ENCODE measurements around the gene RANBP17.
"Not testable (repeated sequence)": the region's sequence is repeated elsewhere in the genome, so short reads cannot be mapped to it uniquely, and the experiment has no call there.

RANBP17 gene

DNA sequence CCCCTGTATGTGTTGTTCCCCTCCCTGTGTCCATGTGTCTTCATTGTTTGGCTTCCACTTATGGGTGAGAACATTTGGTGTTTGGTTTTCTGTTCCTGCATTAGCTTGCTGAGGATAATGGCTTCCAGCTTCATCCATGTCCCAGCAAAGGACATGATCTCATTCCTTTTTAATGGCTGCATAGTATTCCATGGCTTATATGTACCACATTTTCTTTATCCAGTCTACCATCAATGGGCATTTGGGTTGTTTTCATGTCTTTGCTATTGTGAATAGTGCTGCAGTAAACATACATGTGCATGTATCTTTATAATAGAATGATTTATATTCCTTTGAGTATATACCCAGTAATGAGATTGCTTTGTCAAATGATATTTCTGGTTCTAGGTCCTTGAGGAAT lies 8.6 kb downstream of the RANBP17 start:
- not testable (repeated sequence) for DNase-seq

- DNase-seq: no peak
Measured at GRCh38 chr5:170874017-170874416, 12.2 kb downstream of the RANBP17 start.

- no peak for DNase-seq
Measured at GRCh38 chr5:170875811-170876210, 14.0 kb downstream of the RANBP17 start.

DNA sequence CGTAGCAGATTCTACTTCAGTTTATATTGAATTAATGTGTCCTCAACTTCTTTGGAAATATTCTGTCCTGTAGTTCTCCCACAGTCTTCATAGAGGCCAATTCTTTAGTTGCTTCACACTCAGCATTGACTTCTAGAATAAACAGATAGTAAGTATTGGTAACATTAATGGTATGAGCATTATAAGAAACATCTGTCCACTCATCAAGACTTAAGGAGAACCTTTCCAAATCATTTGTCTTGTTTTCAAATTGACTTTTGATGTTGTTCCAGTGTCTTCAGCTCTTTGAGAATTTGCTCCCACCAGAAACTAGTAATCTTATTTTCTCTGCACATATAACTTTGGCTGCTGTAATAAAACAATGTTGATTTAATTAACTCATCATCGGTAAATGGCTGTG lies 18.3 kb downstream of the RANBP17 start:
- no peak for DNase-seq

DNA sequence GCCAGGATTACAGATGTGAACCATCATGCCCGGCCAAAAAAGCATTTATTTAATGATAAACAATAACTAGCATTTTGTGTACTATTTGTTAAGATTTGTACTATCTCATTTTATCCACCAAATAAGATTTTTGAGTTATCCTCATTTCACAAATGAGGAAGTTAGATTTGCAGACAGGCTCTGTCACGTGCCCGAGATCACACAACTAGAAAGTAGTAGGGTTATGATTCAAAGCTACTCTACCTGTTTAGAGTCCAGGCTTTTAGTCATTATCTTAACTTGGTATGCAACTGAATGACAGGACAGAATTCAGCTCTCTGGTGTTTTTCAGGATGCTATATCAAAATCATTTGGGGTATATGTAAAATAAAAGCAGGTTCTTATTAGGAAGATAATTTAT lies 20.5 kb downstream of the RANBP17 start:
- no peak for DNase-seq

- no peak for DNase-seq
Measured at GRCh38 chr5:170885256-170885655, 23.4 kb downstream of the RANBP17 start.

DNA sequence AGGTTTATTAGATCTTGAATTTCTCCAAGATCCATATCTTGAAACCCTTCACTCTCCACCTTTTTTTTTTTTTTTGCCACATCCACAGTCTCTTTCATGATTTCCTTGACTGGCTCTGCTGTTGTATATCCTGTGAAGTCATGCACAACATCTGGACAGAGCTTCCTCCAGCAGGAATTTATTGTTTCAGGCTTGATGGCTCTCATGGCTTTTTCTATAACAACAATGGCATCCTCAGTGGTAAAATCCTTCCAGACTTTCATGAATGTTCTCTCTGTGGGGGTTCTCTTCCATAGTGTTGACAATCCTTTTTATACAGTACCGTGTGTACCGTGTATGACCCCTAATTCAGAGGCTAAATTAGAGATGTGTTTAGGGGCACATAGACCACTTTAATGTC lies 24.0 kb downstream of the RANBP17 start:
- DNase-seq: no peak

DNA sequence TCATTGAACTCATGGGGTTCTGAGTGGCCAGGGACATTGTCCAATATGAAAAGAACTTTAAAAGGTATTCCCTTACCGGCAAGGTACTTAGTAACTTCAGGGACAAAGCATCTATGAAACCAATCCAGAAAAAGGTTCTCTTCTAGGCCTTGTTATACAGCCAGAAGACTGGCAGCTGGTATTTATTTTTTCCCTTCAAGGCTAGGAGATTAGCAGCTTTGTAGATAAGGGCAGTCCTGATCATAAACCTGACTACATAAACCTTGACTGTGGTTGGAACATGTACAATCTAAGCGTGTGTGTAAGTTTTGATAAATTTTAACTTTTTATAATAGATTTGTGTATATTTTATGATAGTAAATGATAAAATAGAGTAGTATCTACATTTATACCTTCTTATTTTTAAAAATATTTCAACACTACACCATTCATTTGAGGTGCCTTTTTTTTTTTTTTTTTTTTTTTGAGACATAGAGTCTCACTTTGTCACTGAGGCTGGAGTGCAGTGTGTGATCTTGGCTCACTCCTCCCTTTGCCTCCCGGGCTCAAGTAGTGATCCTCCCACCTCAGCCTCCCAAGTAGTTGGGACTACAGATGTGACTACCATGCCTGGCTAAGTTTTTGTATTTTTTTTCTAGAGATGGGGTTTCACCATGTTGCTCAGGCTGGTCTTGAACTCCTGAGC lies 24.5 kb downstream of the RANBP17 start:
- no peak for DNase-seq

- no peak for DNase-seq
Measured at GRCh38 chr5:170892196-170892595, 30.4 kb downstream of the RANBP17 start.

DNA sequence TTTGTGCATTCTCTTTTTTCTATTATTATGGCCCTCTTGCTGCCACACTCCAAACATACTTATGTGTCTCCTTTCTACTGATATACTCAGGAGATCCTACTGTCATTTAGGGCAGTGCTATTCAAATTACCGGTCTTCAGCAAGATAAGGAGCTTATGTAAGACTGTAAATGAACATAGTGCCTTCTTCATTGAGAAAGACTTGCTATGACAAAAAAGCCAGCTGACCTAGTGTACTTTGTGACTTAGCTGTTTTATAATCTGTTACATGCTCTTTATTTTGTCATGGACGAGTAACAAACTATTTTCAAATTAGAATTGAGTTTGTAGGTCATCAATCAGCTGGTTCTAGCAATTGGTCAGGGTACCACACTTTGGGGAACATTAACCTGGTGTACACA lies 32.8 kb downstream of the RANBP17 start:
- no peak for DNase-seq

DNA sequence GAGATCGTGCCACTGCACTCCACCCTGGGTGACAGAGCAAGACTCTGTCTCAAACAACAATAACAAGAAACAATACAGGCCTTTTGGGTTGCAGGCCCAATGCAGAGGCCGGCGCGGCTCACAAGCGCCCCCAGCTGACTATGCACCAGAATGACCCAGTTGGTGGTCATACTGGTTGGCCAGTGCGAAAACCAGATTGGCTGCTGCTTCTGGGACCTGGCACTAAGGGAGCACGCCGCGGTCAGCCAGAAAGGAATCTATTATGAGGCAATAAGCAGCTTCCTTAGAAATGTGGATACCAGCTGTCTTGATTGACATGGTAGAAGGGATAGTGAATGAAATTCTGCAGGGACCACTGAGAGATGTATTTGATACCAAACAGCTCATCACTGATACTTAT lies 35.0 kb downstream of the RANBP17 start:
- DNase-seq: no peak

GRCh38 chr5:170903075-170903474 lies 41.3 kb downstream of the RANBP17 start:
- DNase-seq: no peak

- DNase-seq: no peak
Measured at GRCh38 chr5:170907758-170908157, 45.9 kb downstream of the RANBP17 start.

- no peak for DNase-seq
Measured at GRCh38 chr5:170913573-170913972, 51.8 kb downstream of the RANBP17 start.

GRCh38 chr5:170917113-170917512 lies 55.3 kb downstream of the RANBP17 start:
- DNase-seq: no peak

- no peak for DNase-seq
Measured at GRCh38 chr5:170920196-170920595, 58.4 kb downstream of the RANBP17 start.

DNA sequence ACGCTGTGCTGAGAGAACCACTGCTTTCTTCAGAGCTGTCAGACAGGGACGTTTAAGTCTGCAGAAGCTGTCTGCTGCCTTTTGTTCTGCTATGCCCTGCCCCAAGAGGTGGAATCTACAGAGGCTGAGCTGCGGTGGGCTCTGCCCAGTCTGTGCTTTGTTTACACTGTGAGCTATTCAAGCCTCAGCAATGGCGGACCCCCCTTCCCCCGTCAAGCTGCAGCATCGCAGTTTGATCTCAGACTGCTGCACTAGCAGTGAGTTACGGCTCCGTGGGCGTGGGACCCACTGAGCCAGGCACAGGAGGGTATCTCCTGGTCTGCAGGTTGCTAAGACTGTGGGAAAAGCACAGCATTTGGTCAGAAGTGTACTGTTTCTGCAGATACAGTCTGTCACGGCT lies 60.5 kb downstream of the RANBP17 start:
- peak; percentile 76 for DNase-seq

DNA sequence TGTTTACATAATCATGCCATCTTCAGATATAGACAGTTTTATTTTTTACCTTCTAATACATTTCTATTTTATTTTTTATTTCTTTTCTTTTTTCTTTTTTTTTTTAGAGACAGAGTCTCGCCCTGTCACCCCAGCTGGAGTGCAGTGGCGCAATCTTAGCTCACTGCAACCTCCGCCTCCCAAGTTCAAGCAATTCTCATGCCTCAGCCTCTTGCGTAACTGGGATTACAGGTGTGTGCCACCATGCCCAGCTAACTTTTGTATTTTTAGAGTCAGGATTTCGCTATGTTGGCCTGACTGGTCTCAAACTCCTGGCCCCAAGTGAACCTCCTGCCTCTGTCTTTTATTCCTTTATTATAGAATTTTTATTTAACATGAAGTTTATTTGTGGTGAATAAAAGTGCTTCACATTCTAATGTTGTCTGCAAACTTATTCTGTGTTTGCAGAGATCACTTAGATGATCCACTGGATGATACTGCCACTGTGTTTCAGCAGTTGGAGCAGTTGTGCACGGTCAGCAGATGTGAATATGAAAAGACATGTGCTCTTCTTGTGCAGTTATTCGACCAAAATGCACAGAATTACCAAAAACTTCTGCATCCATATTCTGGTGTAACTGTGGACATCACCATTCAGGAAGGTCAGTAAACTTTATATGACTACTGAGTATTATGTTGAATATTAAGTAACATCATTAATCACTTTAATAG lies 62.2 kb downstream of the RANBP17 start:
- no peak for DNase-seq

GRCh38 chr5:170935534-170936218 lies 73.9 kb downstream of the RANBP17 start:
- DNase-seq: not testable (repeated sequence)

DNA sequence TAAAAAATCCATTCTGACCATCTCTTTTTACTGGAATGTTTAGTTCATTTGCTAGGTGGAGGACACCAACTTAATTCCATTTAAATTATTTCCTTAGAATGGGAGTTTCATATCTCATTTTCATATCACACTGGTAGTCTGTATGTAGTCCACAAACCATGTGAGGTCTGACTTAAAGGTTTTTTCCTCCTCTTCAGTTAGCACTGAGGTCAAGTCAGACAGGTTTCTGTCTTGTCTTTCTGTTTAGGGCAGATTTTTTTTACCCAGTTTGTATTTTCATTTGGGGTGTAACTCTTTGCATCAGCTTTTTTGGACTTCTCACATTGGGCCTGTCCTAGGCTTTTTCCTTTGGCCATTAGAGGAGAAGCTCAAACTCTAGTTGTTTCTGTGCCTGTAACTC lies 75.3 kb downstream of the RANBP17 start:
- DNase-seq: no peak

DNA sequence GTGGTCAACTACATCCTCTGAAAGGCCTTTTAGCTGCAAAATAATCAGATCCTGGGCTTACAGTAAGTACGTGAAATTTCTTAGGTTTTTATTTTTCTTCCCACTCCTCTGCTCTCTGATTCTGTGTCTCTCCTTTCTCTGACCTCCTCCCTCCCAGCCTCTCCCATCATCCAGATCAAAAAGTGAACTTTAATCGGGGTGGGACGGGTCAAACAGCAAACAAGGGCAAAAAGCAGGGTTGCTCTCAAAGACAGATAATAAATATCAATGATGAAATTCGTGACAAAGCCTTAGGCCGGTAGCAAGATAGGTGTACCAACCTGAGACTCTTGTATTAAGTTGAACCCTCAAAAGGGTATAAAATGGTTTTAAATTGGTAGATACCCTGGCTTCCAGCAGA lies 76.1 kb downstream of the RANBP17 start:
- DNase-seq: no peak

DNA sequence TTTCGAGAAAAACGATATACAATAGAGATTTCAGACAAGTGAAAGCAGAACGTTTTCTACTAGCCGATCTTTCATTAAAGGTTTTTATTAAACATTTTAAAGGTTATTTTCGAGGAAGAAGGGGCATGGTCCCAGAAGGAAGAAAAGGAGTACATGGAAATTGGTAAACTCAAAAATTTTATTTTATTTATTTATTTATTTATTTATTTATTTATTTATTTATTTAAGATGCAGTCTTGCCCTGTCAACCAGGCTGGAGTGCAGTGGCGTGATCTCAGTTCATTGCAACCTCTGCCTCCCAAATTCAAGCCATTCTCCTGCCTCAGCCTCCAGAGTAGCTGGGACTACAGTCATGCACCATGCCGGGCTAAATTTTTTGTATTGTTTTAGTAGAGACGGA lies 77.4 kb downstream of the RANBP17 start:
- no peak for DNase-seq

DNA sequence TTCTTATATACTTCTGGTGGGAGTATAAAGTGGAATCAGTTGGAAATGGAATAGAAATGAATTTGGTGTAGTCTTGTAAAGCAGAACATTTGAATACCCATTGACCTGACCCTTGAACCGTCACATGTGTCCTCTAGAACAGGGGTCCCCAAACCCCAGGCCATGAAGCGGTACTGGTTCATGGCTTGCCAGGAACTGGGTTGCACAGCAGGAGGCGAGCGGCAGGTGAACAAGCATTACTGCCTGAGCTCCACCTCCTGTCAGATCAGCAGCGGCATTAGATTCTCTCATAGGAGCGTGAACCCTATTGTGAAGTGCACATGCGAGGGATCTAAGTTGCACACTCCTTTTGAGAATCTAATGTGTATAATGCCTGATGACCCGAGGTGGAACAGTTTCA lies 80.0 kb downstream of the RANBP17 start:
- no peak for DNase-seq

- DNase-seq: no peak
Measured at GRCh38 chr5:170945275-170945674, 83.5 kb downstream of the RANBP17 start.

All from retina (tissue), 1 donor.